Measurements from ENCODE around the gene A2M. TPM values are rescaled to one million over a fixed set of nuclear protein-coding genes. Genes with fewer than 3 reads are reported as not detected.

Gene A2M
- total RNA-seq, 1 experiment from 2014 or later, result 1.9 TPM

DNA sequence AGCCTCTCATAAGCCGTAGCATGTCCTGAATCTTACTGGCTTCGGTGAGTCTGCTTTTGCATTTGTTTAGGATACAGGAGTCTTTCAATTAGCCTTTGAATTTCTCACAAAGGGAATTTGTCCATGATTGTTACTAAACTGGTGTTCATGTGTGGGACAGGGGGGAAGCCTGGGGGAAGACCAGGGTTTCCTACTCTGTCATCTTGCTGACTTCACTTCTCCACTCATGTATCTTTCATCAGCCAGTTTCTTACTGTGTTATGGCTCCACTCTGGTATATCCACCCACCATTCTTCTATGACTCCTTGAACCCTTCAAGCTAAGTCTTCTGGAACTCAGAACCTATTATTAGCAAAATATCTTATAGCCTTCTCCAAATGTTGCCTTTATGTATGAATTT lies 31.7 kb upstream of the A2M start:
- no peak for TF ChIP-seq FOXP1 (CRISPR knock-in tag; IDR thresholded peaks at IDR 0.05; ENCODE audit: borderline replicate concordance)
- no peak for TF ChIP-seq CBFB (CRISPR knock-in tag; IDR thresholded peaks at IDR 0.05; ENCODE audit: low read depth)
- TF ChIP-seq ZNF121 (CRISPR knock-in tag; IDR thresholded peaks at IDR 0.05), result no peak
- no peak for TF ChIP-seq CDX4 (CRISPR knock-in tag; IDR thresholded peaks at IDR 0.05; ENCODE audit: borderline replicate concordance)
- no peak for TF ChIP-seq ZNF138 (CRISPR knock-in tag; conservative IDR thresholded peaks at IDR 0.05)
- no peak for TF ChIP-seq GTF2I (CRISPR knock-in tag; conservative IDR thresholded peaks at IDR 0.05)
- TF ChIP-seq MYBL2 (CRISPR knock-in tag; IDR thresholded peaks at IDR 0.05), result no peak
- TF ChIP-seq SMAD4 (CRISPR knock-in tag; IDR thresholded peaks at IDR 0.05), result no peak
- TF ChIP-seq USF1 (CRISPR knock-in tag; IDR thresholded peaks at IDR 0.05), result no peak
- no peak for TF ChIP-seq TEAD4 (CRISPR knock-in tag; IDR thresholded peaks at IDR 0.05)
- no peak for TF ChIP-seq ZNF425 (CRISPR knock-in tag; conservative IDR thresholded peaks at IDR 0.05)
- TF ChIP-seq TEAD1 (CRISPR knock-in tag; IDR thresholded peaks at IDR 0.05), result no peak
- no peak for DNase-seq (ENCODE audit: low spot score)
- CTCF ChIA-PET, result no interaction called here

DNA sequence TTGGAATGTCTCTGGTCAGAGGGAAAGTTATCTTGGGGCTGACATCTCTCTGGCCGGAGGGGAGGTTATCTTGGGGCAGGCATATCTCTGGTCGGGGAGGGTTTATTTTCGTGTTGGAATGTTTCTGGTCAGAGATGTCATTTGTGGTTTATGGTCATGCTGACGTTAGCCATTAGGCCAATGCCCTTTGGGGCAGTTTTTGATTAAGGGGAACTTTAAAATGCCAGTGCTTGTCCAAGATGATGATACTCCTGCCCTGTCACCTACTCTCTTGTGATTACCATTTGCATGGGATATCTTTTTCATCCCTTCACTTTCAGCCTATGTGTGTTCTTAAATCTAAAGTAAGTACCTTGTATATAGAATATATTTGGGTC lies 29.0 kb upstream of the A2M start:
- H3K4me1 Mint-ChIP-seq, result no peaks in the 10 kb centered on the region
- ChIA-PET CTCF (no interaction called here), POLR2A (no interaction called here)
- DNase-seq (ENCODE audit: low spot score) (no peak), ATAC-seq (no peak)
- peaks cover 65% of the 10 kb centered on the region for H3K9me3 Mint-ChIP-seq
- no peak overlapping the region for H3K4me3 Mint-ChIP-seq
- peaks cover 51% of the 10 kb centered on the region for H3K36me3 Mint-ChIP-seq
- H3K27ac Mint-ChIP-seq, result no peak overlapping the region
- TF ChIP-seq, protein P1, sequence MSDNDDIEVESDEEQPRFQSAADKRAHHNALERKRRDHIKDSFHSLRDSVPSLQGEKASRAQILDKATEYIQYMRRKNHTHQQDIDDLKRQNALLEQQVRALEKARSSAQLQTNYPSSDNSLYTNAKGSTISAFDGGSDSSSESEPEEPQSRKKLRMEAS (CRISPR knock-in tag; IDR thresholded peaks at IDR 0.05), result no peak
- TF ChIP-seq ZNF671 (CRISPR knock-in tag; IDR thresholded peaks at IDR 0.05), result no peak
- no peak for TF ChIP-seq NFE2L1 (CRISPR knock-in tag; IDR thresholded peaks at IDR 0.05)
- TF ChIP-seq EMX1 (CRISPR knock-in tag; IDR thresholded peaks at IDR 0.05), result no peak
- TF ChIP-seq ZNF425 (CRISPR knock-in tag; conservative IDR thresholded peaks at IDR 0.05), result no peak
- no peak for TF ChIP-seq CBFB (CRISPR knock-in tag; IDR thresholded peaks at IDR 0.05; ENCODE audit: low read depth)
- no peak for TF ChIP-seq ETV6 (CRISPR knock-in tag; IDR thresholded peaks at IDR 0.05)
- TF ChIP-seq, protein P2, sequence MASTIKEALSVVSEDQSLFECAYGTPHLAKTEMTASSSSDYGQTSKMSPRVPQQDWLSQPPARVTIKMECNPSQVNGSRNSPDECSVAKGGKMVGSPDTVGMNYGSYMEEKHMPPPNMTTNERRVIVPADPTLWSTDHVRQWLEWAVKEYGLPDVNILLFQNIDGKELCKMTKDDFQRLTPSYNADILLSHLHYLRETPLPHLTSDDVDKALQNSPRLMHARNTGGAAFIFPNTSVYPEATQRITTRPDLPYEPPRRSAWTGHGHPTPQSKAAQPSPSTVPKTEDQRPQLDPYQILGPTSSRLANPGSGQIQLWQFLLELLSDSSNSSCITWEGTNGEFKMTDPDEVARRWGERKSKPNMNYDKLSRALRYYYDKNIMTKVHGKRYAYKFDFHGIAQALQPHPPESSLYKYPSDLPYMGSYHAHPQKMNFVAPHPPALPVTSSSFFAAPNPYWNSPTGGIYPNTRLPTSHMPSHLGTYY (CRISPR knock-in tag; IDR thresholded peaks at IDR 0.05), result no peak
- no peak for TF ChIP-seq MYBL2 (CRISPR knock-in tag; IDR thresholded peaks at IDR 0.05)
- no peak for TF ChIP-seq NR2C2 (CRISPR knock-in tag; IDR thresholded peaks at IDR 0.05)
- TF ChIP-seq ZNF423 (CRISPR knock-in tag; IDR thresholded peaks at IDR 0.05), result no peak
- TF ChIP-seq IRF2 (CRISPR knock-in tag; IDR thresholded peaks at IDR 0.05; ENCODE audit: borderline replicate concordance, low read depth), result no peak
- no peak for TF ChIP-seq ZSCAN18 (CRISPR knock-in tag; IDR thresholded peaks at IDR 0.05)
- no peak for TF ChIP-seq NFATC4 (CRISPR knock-in tag; IDR thresholded peaks at IDR 0.05)
- TF ChIP-seq TEAD1 (CRISPR knock-in tag; IDR thresholded peaks at IDR 0.05), result no peak
- no peak for TF ChIP-seq USF1 (CRISPR knock-in tag; IDR thresholded peaks at IDR 0.05)
- no peak for TF ChIP-seq GTF2I (CRISPR knock-in tag; conservative IDR thresholded peaks at IDR 0.05)
- no peak for TF ChIP-seq ZNF232 (CRISPR knock-in tag; IDR thresholded peaks at IDR 0.05)
- TF ChIP-seq, protein P3, sequence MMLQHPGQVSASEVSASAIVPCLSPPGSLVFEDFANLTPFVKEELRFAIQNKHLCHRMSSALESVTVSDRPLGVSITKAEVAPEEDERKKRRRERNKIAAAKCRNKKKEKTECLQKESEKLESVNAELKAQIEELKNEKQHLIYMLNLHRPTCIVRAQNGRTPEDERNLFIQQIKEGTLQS (CRISPR knock-in tag; conservative IDR thresholded peaks at IDR 0.05), result no peak
- no peak for TF ChIP-seq JAZF1 (CRISPR knock-in tag; IDR thresholded peaks at IDR 0.05)
- peaks cover 19% of the 10 kb centered on the region for H3K27me3 Mint-ChIP-seq (ENCODE audit: low read depth)

More for the DNA sequence above, 31.7 kb upstream of the A2M start:
- ATAC-seq, result no peak
- Mint-ChIP-seq H3K36me3 (peaks cover 35% of the 10 kb centered on the region), H3K27ac (no peak overlapping the region), H3K4me1 (no peaks in the 10 kb centered on the region), H3K9me3 (peaks cover 42% of the 10 kb centered on the region), H3K27me3 (ENCODE audit: low read depth) (peaks cover 19% of the 10 kb centered on the region), H3K4me3 (no peak overlapping the region)
- POLR2A ChIA-PET, result no interaction called here

All from WTC11 (cell line).